GM13977 (cell line): ENCODE results near the gene RBM17.
"Not testable (repeated sequence)": the region's sequence is repeated elsewhere in the genome, so short reads cannot be mapped to it uniquely, and the experiment has no call there.

Experiments
- DNase-seq: peaks from one replicate; pipeline ENCODE4 v3.0.0; 2012; ENCODE audit warnings: low spot score
- CTCF ChIP-seq: IDR thresholded peaks from 2 replicates; pipeline ENCODE4 v1.5.1; 2012; ENCODE audit warnings: mild to moderate bottlenecking, control low read depth; ENCODE audit not compliant: insufficient read depth; ENCODE audit errors: extremely low read depth, missing control alignments
- in situ Hi-C: fragments of 300-500 bp; cut with MboI; formaldehyde crosslinking; loops from one replicate; pipeline ENCODE4 v1.12.0; 2022; ENCODE audit warnings: low sequenced_read_pairs, low pct_unique_long_range_greater_than_20kb, mixed read lengths, inconsistent platforms; ENCODE audit not compliant: unreplicated experiment

RBM17 gene

GRCh38 chr10:6123532-6123931, 34.7 kb downstream of the RBM17 start:
- in situ Hi-C loops, result no loop called here
- DNase-seq, result no peak
- TF ChIP-seq CTCF, result no peak

- no peak for TF ChIP-seq CTCF
- DNase-seq, result no peak
- in situ Hi-C loops, result no loop called here
These were observed 35.8 kb downstream of the RBM17 start for GRCh38 chr10:6124666-6125065.

- in situ Hi-C loops, result not testable (repeated sequence)
These were observed 38.6 kb downstream of the RBM17 start for GRCh38 chr10:6127461-6127860.

GRCh38 chr10:6128087-6128486, 39.3 kb downstream of the RBM17 start:
- DNase-seq, result no peak
- in situ Hi-C loops, result no loop called here
- TF ChIP-seq CTCF, result no peak

More at GRCh38 chr10:6127461-6127860, 38.6 kb downstream of the RBM17 start:
- not testable (repeated sequence) for DNase-seq

- TF ChIP-seq CTCF, result no peak
- no peak for DNase-seq
- in situ Hi-C loops, result no loop called here
These were observed 39.9 kb downstream of the RBM17 start for GRCh38 chr10:6128591-6129251.

GRCh38 chr10:6130848-6131470, 42.1 kb downstream of the RBM17 start:
- in situ Hi-C loops, result no loop called here
- DNase-seq, result no peak
- TF ChIP-seq CTCF, result no peak

- no peak for DNase-seq
- TF ChIP-seq CTCF, result no peak
- in situ Hi-C loops, result no loop called here
These were observed 44.7 kb downstream of the RBM17 start for GRCh38 chr10:6133331-6134098.
